OCI-LY7 (cell line): ENCODE data around the gene ROBO2.

Experiments
- CTCF ChIP-seq: fragments of 200-600 bp; sonication (generic); conservative IDR thresholded peaks from 2 replicates; pipeline ENCODE4 v1.5.1; 2014; ENCODE audit warnings: mild to moderate bottlenecking, antibody characterized with exemption, low read length, moderate library complexity, mixed read lengths
- EZH2phosphoT487 ChIP-seq: fragments of 200-600 bp; sonication (generic); IDR thresholded peaks from 2 replicates; pipeline ENCODE4 v1.6.1; 2018; ENCODE audit warnings: low read depth, borderline replicate concordance, mild to moderate bottlenecking, mixed run types, antibody characterized with exemption, low read length, moderate library complexity, mixed read lengths

DNA sequence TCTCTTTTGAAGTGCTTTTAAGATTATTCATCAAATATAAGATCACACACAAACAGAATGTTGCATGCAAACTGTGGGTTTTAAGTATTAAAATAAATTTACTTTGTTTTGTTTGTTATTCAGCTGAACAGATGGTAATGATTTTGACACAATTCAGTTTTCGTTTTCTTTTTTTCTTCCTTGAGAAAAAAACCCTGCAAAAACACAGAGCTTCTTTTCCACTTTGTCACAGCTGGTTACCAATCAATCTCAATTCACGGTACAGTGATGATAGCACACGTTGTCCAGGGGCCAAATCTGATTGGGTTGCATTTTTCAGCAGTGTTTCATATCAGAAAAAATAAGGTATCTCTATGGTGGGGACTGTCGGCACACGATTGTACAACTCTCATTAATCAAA lies 473.6 kb downstream of the ROBO2 start:
- TF ChIP-seq CTCF (no peak), EZH2phosphoT487 (no peak)
